ENCODE data around the gene RAD51B.

- no peak for TF ChIP-seq CTCF (conservative IDR thresholded peaks at IDR 0.05; ENCODE audit: low read depth, low read length)
- no peak for TF ChIP-seq EZH2 (IDR thresholded peaks at IDR 0.05; ENCODE audit: low read length, unreplicated experiment)
- TF ChIP-seq EZH2phosphoT487 (IDR thresholded peaks at IDR 0.05; ENCODE audit: borderline replicate concordance, low read length) = no peak
Measured at GRCh38 chr14:68606644-68607043, 787.1 kb downstream of the RAD51B start.

Data from PC-3 (cell line).